HepG2 (cell line): ENCODE results near the gene CAPG. TPM values are rescaled to one million over a fixed set of nuclear protein-coding genes. Genes with fewer than 3 reads are reported as not detected.

Experiments
- CENPBD1 ChIP-seq: sonication (generic); formaldehyde crosslinking; IDR thresholded peaks from 2 replicates; pipeline ENCODE4 v1.8.0; 2022; ENCODE audit warnings: missing genetic modification reagents, low read depth, mild to moderate bottlenecking, borderline replicate concordance
- PAWR ChIP-seq: sonication (generic); formaldehyde crosslinking; IDR thresholded peaks from 2 replicates; pipeline ENCODE4 v1.4.0; 2020; ENCODE audit warnings: missing genetic modification reagents, mild to moderate bottlenecking, borderline replicate concordance
- PRDM15 ChIP-seq: sonication (generic); formaldehyde crosslinking; IDR thresholded peaks from 2 replicates; pipeline ENCODE4 v1.4.0; 2020; ENCODE audit warnings: missing genetic modification reagents
- RFXANK ChIP-seq: IDR thresholded peaks from 2 replicates; pipeline ENCODE4 v1.6.1; 2016
- SAFB2 ChIP-seq: sonication (generic); formaldehyde crosslinking; IDR thresholded peaks from 2 replicates; pipeline ENCODE4 v1.5.1; 2020; ENCODE audit warnings: missing genetic modification reagents, low read depth, mild to moderate bottlenecking, borderline replicate concordance
- SKIL ChIP-seq: sonication (generic); formaldehyde crosslinking; IDR thresholded peaks from 2 replicates; pipeline ENCODE4 v1.8.0; 2022; ENCODE audit warnings: missing genetic modification reagents, mild to moderate bottlenecking, moderate library complexity, borderline replicate concordance
- ZBTB25 ChIP-seq: IDR thresholded peaks from 2 replicates; pipeline ENCODE4 v1.6.1; 2018; ENCODE audit warnings: missing genetic modification reagents
- ZKSCAN1 ChIP-seq: fragments of 150-350 bp; IDR thresholded peaks from 2 replicates; pipeline ENCODE4 v1.6.1; 2014; ENCODE audit warnings: low read length
- ZNF264 ChIP-seq: sonication (generic); formaldehyde crosslinking; IDR thresholded peaks from 2 replicates; pipeline ENCODE4 v1.4.0; 2020; ENCODE audit warnings: missing genetic modification reagents
- ZNF329 ChIP-seq: sonication (generic); formaldehyde crosslinking; IDR thresholded peaks from 2 replicates; pipeline ENCODE4 v1.9.0; 2021; ENCODE audit warnings: low read depth, mild to moderate bottlenecking, missing genetic modification reagents
- ZNF441 ChIP-seq: sonication (generic); formaldehyde crosslinking; IDR thresholded peaks from 2 replicates; pipeline ENCODE4 v1.7.0; 2021; ENCODE audit warnings: missing genetic modification reagents, borderline replicate concordance
- ZNF530 ChIP-seq: sonication (generic); formaldehyde crosslinking; IDR thresholded peaks from 2 replicates; pipeline ENCODE4 v1.5.0; 2020; ENCODE audit warnings: low read depth, mild to moderate bottlenecking, missing genetic modification reagents
- ZNF839 ChIP-seq: sonication (generic); formaldehyde crosslinking; IDR thresholded peaks from 2 replicates; pipeline ENCODE4 v1.4.0; 2020; ENCODE audit warnings: missing genetic modification reagents, mild to moderate bottlenecking, borderline replicate concordance
- ZXDC ChIP-seq: sonication (generic); formaldehyde crosslinking; IDR thresholded peaks from 2 replicates; pipeline ENCODE4 v1.5.0; 2020; ENCODE audit warnings: mild to moderate bottlenecking, missing genetic modification reagents
- polyA plus RNA-seq, 8 experiments: library from polyadenylated mRNA; depleted of rRNA in 3 of 8; stranded (reverse) in 7 of 8; unstranded in 1 of 8; fragments of >200 nt; fragmentation: Illumina TruSeq in 4 of 8; extraction: Trizol in 4 of 8; gene quantifications; 2 replicates each; pipeline versions ENCODE4 v1.2.1 to v1.2.3, GENCODE V29; 2011 to 2016; ENCODE audit warnings: low read depth in 4 of 8, missing spikeins in 1 of 8, mixed read lengths in 1 of 8; ENCODE audit not compliant: insufficient read depth in 1 of 8
- total RNA-seq, 5 experiments: library from RNA; depleted of rRNA; stranded (reverse); fragments of >200 nt; fragmentation: Illumina TruSeq; extraction: Trizol; gene quantifications; 2 replicates each; pipeline ENCODE4 v1.2.3, GENCODE V29; 2016; ENCODE audit warnings: low read depth in 1 of 5

Gene CAPG
- total and polyA plus RNA-seq, 2 of the 13 experiments (the other 11 are each of a cell fraction or from before 2014, with no cell fraction given): 12.7 to 18.2 TPM

- TF ChIP-seq ZXDC (CRISPR knock-in tag) (no peak), ZNF329 (CRISPR knock-in tag) (no peak), ZKSCAN1 (no peak), ZBTB25 (CRISPR knock-in tag) (no peak), SKIL (CRISPR knock-in tag) (no peak), RFXANK (CRISPR knock-in tag) (no peak), ZNF264 (CRISPR knock-in tag) (no peak), ZNF839 (no peak), PAWR (CRISPR knock-in tag) (no peak), CENPBD1 (CRISPR knock-in tag) (no peak), PRDM15 (CRISPR knock-in tag) (no peak), ZNF441 (CRISPR knock-in tag) (no peak), SAFB2 (CRISPR knock-in tag) (no peak), ZNF530 (no peak)
These were observed 9.0 kb upstream of the CAPG start (continued) for GRCh38 chr2:85419009-85419675.
